Measurements from ENCODE around the gene KLHL36.
"Not testable (repeated sequence)": the region's sequence is repeated elsewhere in the genome, so short reads cannot be mapped to it uniquely, and the experiment has no call there.

Gene KLHL36

DNA sequence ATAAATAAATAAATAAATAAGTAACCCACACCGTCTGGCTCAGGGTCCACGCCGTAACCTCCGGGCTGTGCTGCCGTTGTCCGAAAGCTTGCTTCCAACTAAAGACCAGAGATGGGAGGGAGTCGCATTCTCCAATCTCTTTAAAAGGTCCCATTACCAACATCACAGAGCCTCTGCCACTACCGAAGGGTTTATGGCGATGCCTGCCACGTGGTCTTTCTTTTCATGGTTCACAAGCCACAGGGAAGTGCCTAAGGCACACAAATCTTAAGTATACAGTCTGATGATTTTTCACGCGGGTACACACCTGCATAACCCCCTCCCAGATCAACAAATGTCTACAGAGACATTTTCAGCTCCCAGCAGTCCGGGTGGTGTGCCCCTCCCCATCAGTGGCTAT lies 31.8 kb upstream of the KLHL36 start:
- no peak for DNase-seq (ENCODE audit: low read depth in 3 of 3)

- DNase-seq (ENCODE audit: low read depth in 3 of 3) = no peak
Observed at GRCh38 chr16:84617041-84617790, 31.1 kb upstream of the KLHL36 start.

DNA sequence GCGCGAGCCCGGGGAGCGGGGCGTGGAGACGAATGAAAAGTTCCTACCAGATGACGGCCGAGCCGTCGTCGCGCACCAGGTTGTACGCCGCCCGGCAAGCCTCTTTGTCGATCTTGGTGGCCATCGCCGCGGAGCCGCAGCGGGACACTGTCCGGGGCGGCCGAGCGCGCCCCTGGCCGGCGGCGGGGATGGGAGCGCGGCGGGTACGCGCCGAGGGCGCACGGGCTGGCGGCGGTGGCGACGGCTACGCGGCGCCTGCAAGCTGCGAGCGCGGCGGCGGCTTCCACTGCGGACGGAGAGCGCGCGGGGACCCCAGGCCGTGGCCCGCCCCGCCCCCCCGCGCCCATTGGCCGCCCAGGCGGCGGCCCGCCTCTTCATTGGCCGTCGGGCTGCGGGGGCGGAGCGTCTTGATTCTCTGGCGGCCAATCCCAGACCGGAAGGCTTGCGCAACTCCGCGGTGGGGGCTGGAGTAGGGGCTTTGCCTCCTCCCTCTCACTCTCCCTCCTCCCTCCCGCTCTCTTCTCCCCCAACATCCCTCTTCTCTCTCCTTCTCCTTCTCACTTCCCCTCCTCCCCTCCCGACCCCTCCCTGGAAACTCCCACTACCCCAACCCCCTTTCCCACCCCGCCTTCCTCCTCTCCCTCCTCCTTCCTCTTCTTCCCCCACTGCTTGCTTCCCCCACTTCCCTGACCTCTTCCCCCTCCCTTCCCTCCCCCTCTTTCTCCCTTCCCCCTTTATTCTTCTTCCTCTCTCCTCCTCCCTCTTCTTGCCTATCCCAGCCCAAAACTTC lies 30.3 kb upstream of the KLHL36 start, which contains the start of gene COTL1:
Gene COTL1, minus strand, starts transcription at position 288 of the 790 bp plus-strand sequence. Its CDS starts 164 bp downstream, at position 124.
- DNase-seq (ENCODE audit: low read depth in 3 of 3) = peak; percentile 94 to 96 (median 95)

DNA sequence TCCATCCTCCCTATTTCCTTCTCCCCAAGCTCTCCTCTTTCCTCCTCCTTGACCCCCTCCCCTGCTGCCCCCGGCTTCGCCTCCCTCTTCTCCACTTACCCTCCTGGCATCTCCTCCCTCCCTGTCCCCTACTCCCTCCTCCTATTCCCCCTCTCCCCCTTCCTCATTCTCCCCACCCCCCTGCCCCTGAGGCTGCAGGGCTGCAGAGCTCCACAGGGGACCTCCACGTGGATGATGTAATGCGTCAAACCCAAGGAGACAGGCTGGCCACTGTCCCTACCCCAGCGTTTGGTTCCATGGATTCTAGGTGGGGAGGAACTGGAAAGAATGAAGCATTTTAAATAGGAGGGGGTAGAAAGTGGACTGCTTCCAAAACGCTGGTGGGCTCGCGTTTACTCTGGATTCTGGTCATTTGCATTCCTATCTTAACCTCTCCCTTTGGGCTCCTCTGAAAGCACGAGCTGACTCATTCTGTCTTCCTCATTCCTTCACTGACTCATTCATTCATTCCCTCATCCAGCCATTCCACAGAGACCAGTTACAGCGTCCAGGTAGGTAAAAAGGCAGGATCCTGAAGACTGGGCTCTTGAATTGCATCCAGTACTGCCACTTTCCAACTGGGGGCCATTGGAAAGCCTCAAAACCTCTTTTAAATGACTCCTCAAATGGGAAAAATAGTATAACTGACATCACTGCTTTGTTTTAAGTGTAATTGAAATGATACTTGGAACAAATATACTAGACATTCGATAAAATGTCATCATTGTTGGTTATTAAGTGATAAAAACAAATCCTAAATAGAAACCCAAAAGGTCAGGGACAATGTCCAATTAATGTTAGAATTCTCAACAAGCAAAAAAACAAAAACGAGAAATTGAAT lies 29.5 kb upstream of the KLHL36 start:
- DNase-seq (ENCODE audit: low read depth in 3 of 3) = no peak

DNA sequence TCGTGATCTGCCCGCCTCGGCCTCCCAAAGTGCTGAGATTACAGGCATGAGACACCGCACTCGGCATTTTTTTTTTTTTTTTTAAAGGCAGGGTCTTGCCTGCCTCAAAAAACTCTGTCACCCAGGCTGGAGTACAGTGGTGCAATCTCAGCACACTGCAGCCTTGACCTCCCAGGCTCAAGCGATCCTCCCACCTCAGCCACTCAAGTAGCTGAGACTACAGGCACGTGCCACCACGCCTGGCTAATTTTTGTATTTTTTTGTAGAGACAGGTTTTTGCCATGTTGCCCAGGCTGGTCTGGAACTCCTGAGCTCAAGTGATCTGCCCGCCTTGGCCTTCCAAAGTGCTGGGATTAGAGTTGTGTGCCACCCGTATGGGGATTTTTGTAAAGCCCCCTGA lies 27.4 kb upstream of the KLHL36 start:
- DNase-seq (ENCODE audit: low read depth in 3 of 3) = not testable (repeated sequence)

DNA sequence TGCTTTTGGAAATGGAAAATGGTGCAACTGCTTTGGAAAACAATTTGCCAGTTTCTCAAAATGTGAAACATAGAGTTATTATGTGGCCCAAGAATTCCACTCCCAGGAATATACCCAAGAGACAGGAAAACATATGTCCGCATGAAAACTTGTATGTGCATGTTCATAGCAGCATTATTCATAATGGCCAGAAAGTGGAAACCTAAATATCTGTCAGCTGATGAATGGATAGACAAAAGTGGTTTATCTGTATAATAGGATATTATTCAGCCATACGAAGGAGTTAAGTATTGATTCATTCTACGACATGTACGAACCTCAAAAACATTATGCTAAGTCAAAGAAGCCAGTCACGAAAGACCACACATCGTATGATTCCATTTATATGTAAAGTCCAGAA lies 22.8 kb upstream of the KLHL36 start:
- no peak for DNase-seq (ENCODE audit: low read depth in 3 of 3)

- DNase-seq (ENCODE audit: low read depth in 3 of 3) = no peak
Observed at GRCh38 chr16:84628226-84628731, 20.0 kb upstream of the KLHL36 start.

DNA sequence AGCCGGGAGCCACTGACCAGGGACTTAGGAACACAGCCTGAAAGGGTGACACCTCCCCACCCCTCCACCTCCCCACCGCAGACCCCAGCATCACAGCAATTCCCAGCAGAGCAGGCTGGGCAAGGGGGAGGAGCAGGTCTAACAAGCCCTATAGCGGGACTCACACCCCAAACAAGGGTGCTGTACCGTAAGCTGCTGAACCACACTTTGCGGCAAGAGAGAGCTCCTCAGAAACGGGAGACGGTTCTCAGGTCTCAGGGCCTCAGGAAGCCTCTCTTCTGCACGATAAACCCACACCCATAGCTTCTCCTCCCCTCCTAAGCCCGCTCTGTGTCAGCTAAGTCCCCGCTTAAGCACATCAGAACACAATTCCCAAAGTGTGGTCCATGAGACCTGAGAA lies 18.7 kb upstream of the KLHL36 start:
- no peak for DNase-seq (ENCODE audit: low read depth in 3 of 3)

DNA sequence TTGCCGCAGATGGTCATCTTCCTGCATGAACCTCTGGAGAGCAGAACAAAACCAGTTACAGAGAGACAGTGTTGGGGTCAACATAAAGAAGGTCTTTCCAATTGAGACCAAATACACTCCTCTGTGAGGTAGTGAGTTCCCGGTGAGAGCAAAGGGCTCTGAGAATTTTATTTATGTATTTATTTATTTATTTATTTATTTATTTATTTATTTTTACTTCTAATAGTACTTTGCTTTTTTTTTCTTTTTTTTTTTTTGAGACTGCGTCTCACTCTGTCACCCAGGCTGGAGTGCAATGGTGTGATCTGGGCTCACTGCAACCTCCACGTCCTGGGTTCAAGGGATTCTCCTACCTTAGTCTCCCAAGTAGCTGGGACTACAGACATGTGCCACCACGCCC lies 18.3 kb upstream of the KLHL36 start:
- DNase-seq (ENCODE audit: low read depth in 3 of 3) = no peak

GRCh38 chr16:84630446-84631152 lies 17.7 kb upstream of the KLHL36 start:
- DNase-seq (ENCODE audit: low read depth in 3 of 3) = no peak

GRCh38 chr16:84631153-84631466 lies 17.2 kb upstream of the KLHL36 start:
- no peak for DNase-seq (ENCODE audit: low read depth in 3 of 3)

GRCh38 chr16:84631886-84632285 lies 16.4 kb upstream of the KLHL36 start:
- DNase-seq (ENCODE audit: low read depth in 3 of 3) = no peak

DNA sequence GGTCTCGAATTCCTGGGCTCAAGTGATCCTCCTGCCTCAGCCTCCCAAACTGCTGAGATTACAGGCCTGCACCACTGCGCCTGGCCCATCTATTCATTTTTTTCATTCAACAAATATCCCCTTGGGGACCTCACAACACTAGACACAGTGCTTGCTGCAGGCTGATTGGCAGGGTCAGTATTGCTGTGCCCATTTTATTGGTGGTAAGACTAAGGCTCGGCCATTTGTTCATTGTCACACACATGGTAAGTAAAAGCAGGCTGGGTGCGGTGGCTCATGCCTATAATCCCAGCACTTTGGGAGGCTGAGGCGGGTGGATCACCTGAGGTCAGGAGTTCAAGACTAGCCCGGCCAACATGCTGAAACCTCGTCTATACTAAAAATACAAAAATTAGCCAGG lies 15.4 kb upstream of the KLHL36 start:
- not testable (repeated sequence) for DNase-seq (ENCODE audit: low read depth in 3 of 3)

DNA sequence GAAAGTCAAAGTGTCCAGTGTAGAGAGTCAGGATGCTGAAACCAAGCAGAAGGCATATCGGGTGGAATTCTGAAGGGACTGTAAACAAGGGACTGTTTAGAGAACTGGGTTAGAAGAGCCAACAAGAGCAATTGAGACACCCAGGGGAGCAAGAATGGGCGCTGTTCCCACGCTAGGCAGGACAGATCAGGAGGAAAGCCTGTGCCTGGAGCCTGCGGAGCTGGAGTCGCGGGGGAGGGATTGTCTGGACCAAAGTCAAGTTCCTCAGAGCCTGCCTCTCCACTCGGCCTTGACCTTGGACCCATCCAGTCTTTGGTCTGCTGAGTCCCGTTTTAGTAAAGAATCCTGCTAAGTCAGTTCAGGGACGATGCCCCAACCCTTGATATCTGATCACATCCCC lies 14.7 kb upstream of the KLHL36 start:
- DNase-seq (ENCODE audit: low read depth in 3 of 3) = no peak

- DNase-seq (ENCODE audit: low read depth in 3 of 3) = no peak
Observed at GRCh38 chr16:84635702-84636101, 12.6 kb upstream of the KLHL36 start.

DNA sequence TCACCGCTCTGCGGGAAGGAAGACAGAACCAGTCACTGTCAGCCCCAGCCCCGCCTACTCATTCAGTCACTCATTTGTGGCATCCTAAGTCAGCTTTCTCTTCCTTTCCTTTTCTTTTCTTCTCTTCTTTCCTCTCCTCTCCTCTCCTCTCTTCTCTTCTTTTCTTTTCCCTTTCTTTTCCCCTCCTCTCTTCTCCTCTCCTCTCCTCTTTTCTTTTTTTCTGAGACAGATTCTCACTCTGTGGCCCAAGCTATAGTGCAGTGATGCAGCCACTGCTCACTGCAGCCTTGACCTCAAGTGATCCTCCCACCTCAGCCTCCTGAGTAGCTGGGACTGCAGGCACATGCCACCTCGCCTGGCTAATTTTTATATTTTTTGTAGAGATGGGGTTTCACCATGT lies 10.6 kb upstream of the KLHL36 start:
- no peak for DNase-seq (ENCODE audit: low read depth in 3 of 3)

DNA sequence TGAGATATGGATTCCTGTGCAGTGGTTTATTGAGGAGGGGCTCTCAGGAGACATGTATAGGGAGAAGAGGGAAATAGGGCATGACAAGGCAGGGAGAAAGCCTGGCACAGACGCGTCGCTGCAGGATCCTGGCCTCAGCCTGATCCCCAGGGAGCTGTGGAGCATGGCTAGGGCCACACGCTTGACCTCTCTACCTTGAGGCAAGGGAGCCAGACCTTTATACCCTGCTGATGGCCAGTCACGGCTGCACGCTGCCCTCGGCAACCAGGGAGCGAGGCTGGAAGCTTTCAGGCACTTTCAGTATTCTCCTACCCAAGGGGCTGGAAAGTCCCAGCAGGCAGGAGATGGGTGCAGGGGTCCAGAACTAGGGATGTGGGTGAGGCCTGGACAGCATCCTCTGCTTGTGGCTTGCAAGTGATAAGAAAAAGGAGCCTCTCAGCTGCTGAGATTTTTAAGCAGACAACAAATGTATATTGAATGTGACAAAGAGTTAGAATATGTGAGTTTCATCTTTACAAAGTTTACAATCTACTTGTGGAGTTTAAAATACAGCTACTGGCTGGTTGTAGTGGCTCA lies 10.0 kb upstream of the KLHL36 start:
- no peak for DNase-seq (ENCODE audit: low read depth in 3 of 3)

GRCh38 chr16:84640145-84640544 lies 8.2 kb upstream of the KLHL36 start:
- DNase-seq (ENCODE audit: low read depth in 3 of 3) = no peak

DNA sequence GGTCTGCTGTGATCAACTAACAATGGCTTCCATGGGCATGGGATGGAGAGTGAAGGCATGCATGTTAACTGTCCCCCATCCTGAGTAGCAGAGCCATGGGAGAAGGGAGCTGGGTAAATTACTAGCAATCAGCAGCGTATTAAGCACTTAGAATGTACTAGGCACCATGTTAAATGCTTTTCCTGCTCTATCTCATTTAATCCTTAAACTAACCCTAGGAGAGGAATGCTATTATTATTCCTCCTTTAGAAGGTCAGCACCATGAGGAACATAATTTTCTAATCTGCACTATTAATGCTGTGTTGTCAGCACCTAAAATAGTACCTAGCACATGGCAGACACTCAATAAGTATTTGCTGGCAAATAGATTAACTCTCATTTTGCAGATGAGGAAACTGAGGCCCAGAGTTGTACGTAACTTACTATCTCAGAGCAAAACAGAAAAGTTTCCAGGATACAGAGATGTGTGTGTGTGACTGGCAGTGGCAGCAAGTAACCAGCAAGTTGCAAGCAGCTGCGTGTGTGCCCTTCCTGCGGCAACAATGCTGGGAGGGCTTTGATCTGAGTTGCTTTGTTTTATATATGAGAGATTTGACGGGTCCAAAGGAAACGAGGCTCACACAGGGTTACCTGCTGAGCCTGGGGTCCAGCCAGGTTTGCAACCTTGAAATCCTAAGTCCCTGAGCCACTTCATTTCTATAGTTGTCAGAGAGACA lies 6.5 kb upstream of the KLHL36 start:
- no peak for DNase-seq (ENCODE audit: low read depth in 3 of 3)

GRCh38 chr16:84643180-84643583 lies 5.1 kb upstream of the KLHL36 start:
- no peak for DNase-seq (ENCODE audit: low read depth in 3 of 3)
